NCI-H146 treated with DMSO at 0.1 percent for 48 hours (cell line): ENCODE results near the gene PTBP1.
"Not testable (repeated sequence)": the region's sequence is repeated elsewhere in the genome, so short reads cannot be mapped to it uniquely, and the experiment has no call there.

Experiments used
- DNase-seq: peaks from one replicate; lab custom pipeline; 2025; ENCODE audit not compliant: unreplicated experiment; lab: John Stamatoyannopoulos, UW

The PTBP1 gene

GRCh38 chr19:825897-826644, 28.8 kb downstream of the PTBP1 start:
- no peak for DNase-seq

GRCh38 chr19:827314-827709, 30.1 kb downstream of the PTBP1 start:
- no peak for DNase-seq

GRCh38 chr19:827710-828321, 30.6 kb downstream of the PTBP1 start, which contains the start of gene AZU1:
Gene AZU1, plus strand, starts transcription at chr19:827837. Its CDS starts 10 bp downstream, at chr19:827847.
- no peak for DNase-seq

- no peak for DNase-seq
Observed at GRCh38 chr19:829129-829758, 32.0 kb downstream of the PTBP1 start.

GRCh38 chr19:831407-832369, 34.4 kb downstream of the PTBP1 start:
- no peak for DNase-seq

GRCh38 chr19:834216-834615, 37.0 kb downstream of the PTBP1 start:
- DNase-seq, result no peak

GRCh38 chr19:835210-835810, 38.1 kb downstream of the PTBP1 start:
- DNase-seq, result no peak

GRCh38 chr19:840519-841206, 43.4 kb downstream of the PTBP1 start, which contains the start of gene PRTN3:
Gene PRTN3, plus strand, starts transcription at chr19:840999. Its CDS starts 10 bp downstream, at chr19:841009.
- no peak for DNase-seq

GRCh38 chr19:842802-843179, 45.5 kb downstream of the PTBP1 start:
- DNase-seq, result not testable (repeated sequence)

GRCh38 chr19:843180-843835, 46.1 kb downstream of the PTBP1 start:
- DNase-seq, result no peak

GRCh38 chr19:843836-844545, 46.7 kb downstream of the PTBP1 start:
- no peak for DNase-seq

- DNase-seq, result no peak
Observed at GRCh38 chr19:844546-844971, 47.3 kb downstream of the PTBP1 start.

- DNase-seq, result no peak
Observed at GRCh38 chr19:845707-846521, 48.7 kb downstream of the PTBP1 start.

- no peak for DNase-seq
Observed at GRCh38 chr19:848386-848921, 51.2 kb downstream of the PTBP1 start.

- not testable (repeated sequence) for DNase-seq
Observed at GRCh38 chr19:849195-849594, 51.9 kb downstream of the PTBP1 start.

- no peak for DNase-seq
Observed at GRCh38 chr19:850221-850978, 53.1 kb downstream of the PTBP1 start.

GRCh38 chr19:850979-851335, 53.7 kb downstream of the PTBP1 start:
- no peak for DNase-seq
